Ureter (tissue), 1 donor: ENCODE measurements around the gene LRRC58. TPM values are rescaled to one million over a fixed set of nuclear protein-coding genes. Genes with fewer than 3 reads are reported as not detected.

Experiments
- DNase-seq: peaks from one replicate; pipeline ENCODE4 v3.0.0-alpha.2; 2020; ENCODE audit warnings: low spot score
- total RNA-seq: library from RNA; stranded (reverse); gene quantifications from one replicate; pipeline ENCODE4 v1.2.4, GENCODE V29; 2023
- donor health status: DM: yes; HTN: yes; CAD: no.

Gene LRRC58
- total RNA-seq, 1 donor from 2014 or later = 22.3 TPM

DNA sequence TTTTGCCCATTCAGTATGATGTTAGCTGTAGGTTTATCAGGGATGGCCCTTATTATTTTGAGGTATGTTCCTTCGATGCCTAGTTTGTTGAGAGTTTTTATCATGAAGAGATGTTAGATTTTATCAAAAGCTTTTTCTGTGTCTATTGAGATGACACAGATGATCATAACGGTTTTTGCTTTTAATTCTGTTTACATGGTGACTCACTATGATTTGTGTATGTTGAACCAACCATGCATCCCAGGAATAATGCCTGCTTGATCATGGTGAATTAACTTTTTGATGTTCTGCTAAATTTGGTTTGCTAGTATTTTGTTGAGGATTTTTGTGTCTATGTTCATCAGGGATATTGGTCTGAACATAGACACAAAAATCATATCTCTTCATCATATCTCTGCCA is 72.4 kb downstream of the LRRC58 start:
- DNase-seq = no peak

DNA sequence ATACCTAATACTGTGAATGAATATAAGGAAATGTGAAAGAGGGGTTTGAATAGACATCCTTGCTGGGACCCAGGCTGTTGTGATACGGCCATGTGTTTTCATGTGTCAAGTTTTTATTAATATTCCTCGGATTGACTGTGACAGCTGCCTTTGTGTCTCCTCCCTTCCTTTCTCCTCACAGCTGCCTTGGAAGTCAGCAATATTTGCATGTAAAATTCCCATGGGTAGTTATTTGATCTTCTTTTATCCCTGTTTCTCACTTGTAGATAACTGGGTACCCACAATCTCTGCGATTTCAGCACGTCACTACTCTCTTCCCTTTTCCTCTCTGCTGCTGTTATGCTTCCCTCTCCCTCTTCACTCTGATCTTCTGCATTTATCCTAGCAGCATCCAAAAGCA is 73.5 kb downstream of the LRRC58 start:
- no peak for DNase-seq

DNA sequence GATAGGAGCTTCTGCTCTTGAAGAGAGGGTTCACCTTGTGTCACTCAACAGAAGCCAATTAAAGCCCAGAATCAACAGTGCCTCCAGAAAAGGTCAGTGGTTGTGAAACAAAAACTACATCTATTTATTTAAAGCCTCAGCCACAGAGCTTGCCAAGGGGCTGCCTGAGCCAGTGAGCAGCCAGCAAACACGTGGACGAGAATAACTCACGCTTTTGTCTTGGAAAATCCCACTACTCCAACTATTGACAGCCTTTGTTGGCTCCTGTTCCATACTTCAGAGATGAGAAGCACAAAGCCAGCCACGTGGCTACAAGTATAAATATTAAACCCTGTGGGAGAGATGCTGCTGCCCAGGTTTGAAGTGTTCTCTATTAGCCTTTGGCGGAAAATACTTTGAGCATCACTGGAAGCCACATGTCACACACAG is 74.4 kb downstream of the LRRC58 start:
- no peak for DNase-seq

Other genes starting within 250 kb of the LRRC58 start
- 1.4 TPM for gene GPR156, start 64.1 kb downstream of the LRRC58 start, total RNA-seq
- 379 TPM for gene FSTL1, start 101.6 kb upstream of the LRRC58 start, total RNA-seq
- 120 TPM for gene NDUFB4, start 247.0 kb upstream of the LRRC58 start, total RNA-seq